NOMO-1 treated with dmso at 0.1 percent for 144 hours (cell line): ENCODE measurements around the gene NUMBL.
A peak's percentile ranks its signal among the peaks of the same experiment; 100 is the strongest.

Experiments
- DNase-seq: peaks from one replicate; lab custom pipeline; 2025; ENCODE audit not compliant: unreplicated experiment; lab: John Stamatoyannopoulos, UW

Gene NUMBL

GRCh38 chr19:40716482-40717324, 26.3 kb upstream of the NUMBL start, which contains the start of the genes COQ8B and ITPKC:
COQ8B (minus strand) TSS chr19:40716886; CDS start chr19:40714632, 2,254 bp downstream.
ITPKC (plus strand) TSS chr19:40717112; CDS start chr19:40717136, 24 bp downstream.
- DNase-seq: peak; percentile 85

- no peak for DNase-seq
These were observed 25.6 kb upstream of the NUMBL start for GRCh38 chr19:40716031-40716481.

GRCh38 chr19:40714441-40715299, 24.2 kb upstream of the NUMBL start:
- DNase-seq: peak; percentile 76

DNA sequence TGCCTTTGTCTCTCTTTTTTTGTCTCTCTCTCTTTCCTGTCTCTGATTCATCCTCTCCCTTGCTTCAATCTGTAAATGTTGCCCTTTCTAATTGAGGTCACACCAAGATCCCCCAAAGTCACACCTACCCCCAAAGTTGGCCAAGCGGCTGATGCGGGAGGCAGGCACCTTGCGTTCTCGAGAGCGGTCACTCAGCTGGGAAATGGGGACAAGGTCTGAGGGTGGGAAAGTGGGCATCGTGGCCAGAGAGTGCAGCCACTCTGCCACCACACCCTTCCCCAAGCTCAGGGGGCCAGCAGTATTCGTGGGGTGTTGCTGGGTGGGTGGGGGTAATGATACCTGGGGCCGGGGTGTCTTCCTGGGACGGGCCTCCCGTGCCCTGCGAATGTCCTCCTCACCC, 23.5 kb upstream of the NUMBL start:
- no peak for DNase-seq

DNA sequence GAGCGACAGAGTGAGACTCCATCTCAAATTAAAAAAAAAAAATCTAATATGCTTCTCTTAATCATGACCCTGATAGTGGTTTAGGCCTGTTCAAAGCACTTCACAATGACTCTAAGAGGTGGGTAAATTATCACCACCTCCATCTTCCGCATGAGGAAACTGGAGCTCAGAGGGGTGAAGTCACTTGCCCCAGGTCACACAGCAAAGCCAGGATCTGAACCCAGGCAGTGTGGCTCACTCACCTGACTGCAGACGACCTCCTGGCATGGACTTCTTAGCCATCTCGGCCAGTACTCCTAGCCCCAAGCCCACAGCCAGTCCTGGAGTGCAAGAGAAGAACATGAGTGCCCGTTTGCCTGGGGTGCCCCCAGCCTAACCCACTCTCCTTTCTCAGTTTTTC, 19.4 kb upstream of the NUMBL start:
- no peak for DNase-seq

GRCh38 chr19:40707615-40708014, 17.2 kb upstream of the NUMBL start:
- no peak for DNase-seq

DNA sequence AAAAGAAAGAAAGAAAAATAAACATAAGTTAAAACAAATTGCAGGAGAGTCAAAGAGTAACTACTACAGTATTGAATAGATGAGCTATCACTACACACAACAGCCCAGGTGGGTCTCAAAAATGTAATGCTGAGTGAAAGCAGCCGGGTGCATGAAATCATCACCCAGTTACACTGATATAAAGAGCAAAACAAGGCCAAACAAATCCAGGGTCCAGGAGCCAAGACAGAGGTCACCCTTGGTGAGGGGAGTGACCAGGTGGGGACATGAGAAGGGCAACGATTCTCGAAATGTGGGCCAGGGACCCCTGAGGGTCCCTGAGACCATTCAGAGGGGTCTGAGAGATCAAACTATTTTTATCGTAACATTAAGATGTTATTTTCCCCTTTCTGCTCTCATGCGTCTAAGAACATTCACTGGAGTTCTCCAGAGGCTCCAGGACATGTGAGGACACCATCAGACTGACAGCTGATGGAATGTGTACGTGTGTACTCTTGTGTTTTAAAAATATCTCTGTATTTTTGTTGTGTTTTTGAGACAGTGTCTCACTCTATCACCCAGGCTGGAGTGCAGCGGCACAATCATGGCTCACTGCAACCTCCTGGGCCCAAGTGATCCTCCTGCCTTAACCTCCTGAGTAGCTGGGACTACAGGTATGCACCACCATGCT, 15.6 kb upstream of the NUMBL start:
- no peak for DNase-seq

- DNase-seq: no peak
These were observed 14.9 kb upstream of the NUMBL start for GRCh38 chr19:40705362-40705651.

DNA sequence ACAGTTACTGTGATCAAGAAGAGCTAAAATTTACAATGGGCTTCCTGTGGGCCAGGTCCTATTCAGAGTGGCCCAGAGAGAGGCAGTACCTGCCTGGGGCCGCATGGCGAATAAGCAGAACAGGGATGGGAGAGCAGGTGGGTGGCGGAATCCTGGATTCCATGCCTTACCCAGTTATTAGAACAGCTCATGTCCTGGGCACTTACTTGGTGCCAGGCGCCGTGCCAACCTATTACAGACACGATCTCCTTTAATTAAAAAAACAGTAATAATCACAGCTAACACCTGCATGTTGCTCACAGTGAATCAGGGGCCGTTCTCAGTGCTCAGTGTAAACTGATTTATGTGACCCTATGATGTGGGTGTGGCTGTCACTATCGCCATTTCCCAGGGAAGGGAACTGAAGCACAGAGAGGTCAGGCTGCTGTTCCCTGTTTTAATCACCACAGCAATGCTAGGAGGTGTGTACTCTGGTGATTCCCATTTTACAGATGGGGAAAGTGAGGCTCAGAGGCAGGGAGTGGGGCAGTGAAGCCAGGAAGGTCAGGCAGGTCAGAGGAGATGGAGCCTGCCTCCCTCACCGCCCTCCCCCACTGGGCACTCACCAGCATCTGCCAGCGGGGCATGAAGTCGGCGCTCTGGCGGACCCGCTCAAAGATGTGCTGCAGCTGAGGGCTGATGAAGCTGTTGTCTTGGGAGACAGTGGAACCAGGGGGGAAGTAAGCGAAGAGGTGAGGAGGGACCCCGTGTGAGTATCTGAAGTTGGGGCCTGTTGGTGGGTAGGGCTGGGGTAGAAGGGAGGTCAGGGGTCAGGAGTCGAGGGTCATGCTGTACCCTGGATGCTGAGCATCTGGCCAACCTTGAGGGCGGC, 14.3 kb upstream of the NUMBL start:
- no peak for DNase-seq

DNA sequence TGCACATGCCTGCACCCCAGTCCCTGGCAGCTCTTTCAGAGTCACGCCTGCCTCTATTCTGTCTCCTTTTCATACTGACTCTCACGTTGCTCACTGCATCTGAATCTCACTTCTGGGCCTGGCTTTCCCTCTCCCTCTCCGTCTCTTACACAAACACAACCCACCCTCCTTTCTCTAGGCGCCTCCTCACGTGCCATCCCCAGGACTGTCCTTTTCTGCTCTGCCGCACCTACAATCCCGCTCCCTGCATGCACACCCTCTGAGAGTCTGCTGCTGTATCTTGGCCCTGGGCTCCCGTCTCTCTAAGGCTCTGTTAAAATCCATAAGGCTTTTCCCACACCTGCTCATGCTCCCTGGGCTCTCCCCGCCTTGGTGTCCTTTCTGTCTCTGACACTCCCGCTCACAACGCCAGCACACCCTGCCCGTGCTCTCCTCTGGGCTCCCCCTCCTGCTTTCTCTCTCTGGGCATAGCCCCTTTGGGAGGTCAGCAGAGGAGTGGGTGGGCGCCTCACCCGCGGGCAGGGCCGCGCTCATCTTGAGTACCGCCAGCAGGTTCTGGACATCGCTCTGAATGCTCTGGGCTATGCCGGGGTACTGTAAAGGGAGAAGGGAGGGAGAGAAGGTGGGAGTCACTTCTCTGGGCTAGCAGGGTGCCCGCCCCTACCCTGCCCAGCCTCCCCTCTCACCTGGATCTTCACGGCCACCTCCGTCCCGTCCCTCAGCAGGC, 12.7 kb upstream of the NUMBL start:
- no peak for DNase-seq

GRCh38 chr19:40702337-40703012, 12.0 kb upstream of the NUMBL start:
- no peak for DNase-seq

GRCh38 chr19:40701758-40702157, 11.3 kb upstream of the NUMBL start:
- DNase-seq: no peak

GRCh38 chr19:40700083-40700482, 9.6 kb upstream of the NUMBL start:
- DNase-seq: no peak

DNA sequence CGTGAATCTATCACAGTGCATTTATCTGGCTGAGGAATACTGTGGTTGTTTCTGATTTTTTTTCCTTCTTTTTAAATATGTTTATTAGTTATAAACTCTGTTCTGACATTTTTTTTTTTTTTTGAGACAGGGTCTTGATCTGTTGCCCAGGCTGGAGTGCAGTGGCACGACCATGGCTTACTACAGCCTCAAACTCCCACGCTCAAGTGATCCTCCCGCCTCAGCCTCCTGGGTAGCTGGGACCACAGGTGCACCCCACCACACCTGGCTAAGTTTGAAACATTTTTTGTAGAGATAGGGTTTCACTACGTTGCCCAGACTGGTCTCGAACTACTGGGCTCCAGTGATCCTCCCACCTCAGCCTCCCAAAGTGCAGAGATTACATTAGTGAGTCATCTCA, 6.6 kb upstream of the NUMBL start:
- DNase-seq: no peak

- DNase-seq: no peak
These were observed 5.4 kb upstream of the NUMBL start for GRCh38 chr19:40695881-40696280.

GRCh38 chr19:40693896-40694295, 3.4 kb upstream of the NUMBL start:
- DNase-seq: no peak

DNA sequence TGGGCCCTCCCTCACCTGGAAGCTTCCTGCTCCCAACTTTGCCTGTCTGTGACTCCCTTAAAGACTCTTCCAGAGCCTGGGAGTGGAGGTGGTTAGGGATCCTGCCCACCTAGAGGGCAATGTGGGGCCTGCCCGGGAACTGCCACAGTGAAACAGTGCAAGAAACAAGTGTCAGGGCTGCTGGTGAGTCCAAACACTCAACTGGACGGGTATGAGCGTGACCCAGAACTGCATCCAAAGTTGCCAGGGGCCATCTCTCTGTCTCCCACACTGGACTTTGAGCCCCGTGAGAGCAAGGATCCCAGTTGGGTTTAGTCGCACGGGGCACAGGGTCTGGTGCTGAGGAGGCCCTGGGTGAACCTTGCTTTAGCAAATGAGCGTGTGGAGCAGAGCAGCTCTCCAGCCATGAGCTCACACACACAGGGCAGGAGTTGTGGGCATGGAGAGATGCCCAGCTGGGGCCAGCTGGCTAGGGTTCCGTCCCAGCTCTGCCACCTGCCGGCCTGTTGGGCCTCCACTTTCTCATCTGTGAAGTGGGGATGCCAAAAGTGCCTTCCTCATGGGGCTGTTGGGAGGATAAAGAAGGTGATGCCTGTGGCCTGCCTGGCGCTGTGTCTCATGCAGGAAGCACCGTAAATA, 2.8 kb upstream of the NUMBL start:
- no peak for DNase-seq

DNA sequence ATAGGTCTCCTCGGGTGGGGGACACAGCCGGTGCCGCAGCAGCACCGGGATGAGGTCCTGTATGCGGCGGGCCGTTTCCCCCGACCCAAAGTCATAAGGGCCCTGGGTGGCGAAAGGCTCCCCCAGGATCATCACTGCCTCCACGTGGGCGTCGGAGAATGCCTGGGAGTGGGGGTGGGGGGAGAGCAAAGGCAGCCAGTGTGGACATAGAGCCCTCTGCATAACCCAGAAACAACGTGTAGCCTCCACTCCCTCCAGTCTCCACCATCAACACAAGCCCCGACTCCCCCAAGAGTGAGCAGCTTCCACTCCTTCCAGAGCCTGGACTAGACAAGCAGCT, 1.7 kb upstream of the NUMBL start:
- no peak for DNase-seq
